Neuronal stem cell (in vitro differentiated cells): ENCODE data around the gene BCOR.

Source experiments
- DNase-seq: peaks from one replicate; pipeline ENCODE4 v3.0.0-alpha.2; 2013; ENCODE audit warnings: low spot score
- H2AFZ ChIP-seq: one replicate; pipeline ENCODE4 v1.6.1; 2013; ENCODE audit warnings: mild to moderate bottlenecking, low read length, inconsistent platforms
- H2AK5ac ChIP-seq: 2 replicates; pipeline ENCODE4 v1.6.1; 2013; ENCODE audit warnings: low read depth, mild to moderate bottlenecking, inconsistent platforms, low read length, moderate library complexity, mixed read lengths
- H2BK120ac ChIP-seq: 2 replicates; pipeline ENCODE4 v1.6.1; 2013; ENCODE audit warnings: low read depth, mild to moderate bottlenecking, inconsistent platforms, low read length, moderate library complexity, mixed read lengths
- H2BK12ac ChIP-seq: one replicate; pipeline ENCODE4 v1.6.1; 2013; ENCODE audit warnings: low read length, inconsistent platforms
- H2BK15ac ChIP-seq: 2 replicates; pipeline ENCODE4 v1.6.1; 2013; ENCODE audit warnings: mild to moderate bottlenecking, low read length, inconsistent platforms, mixed read lengths
- H2BK5ac ChIP-seq: one replicate; pipeline ENCODE4 v1.6.1; 2013; ENCODE audit warnings: inconsistent platforms, mild to moderate bottlenecking, low read length, moderate library complexity
- H3K14ac ChIP-seq: one replicate; pipeline ENCODE4 v1.6.1; 2013; ENCODE audit warnings: low read length, inconsistent platforms
- H3K18ac ChIP-seq: 2 replicates; pipeline ENCODE4 v1.6.1; 2013; ENCODE audit warnings: low read length, inconsistent platforms
- H3K23ac ChIP-seq: 2 replicates; pipeline ENCODE4 v1.6.1; 2013; ENCODE audit warnings: low read depth, mild to moderate bottlenecking, mixed read lengths, low read length, inconsistent platforms; ENCODE audit not compliant: poor library complexity
- H3K27ac ChIP-seq: replicated peaks from 3 replicates; pipeline ENCODE4 v1.5.1; 2013; ENCODE audit warnings: low read length, inconsistent platforms
- H3K27me3 ChIP-seq, 3 experiments: 2 replicates each; pipeline ENCODE4 v1.6.1; 2013; ENCODE audit warnings: low read length in 3 of 3, mild to moderate bottlenecking in 2 of 3, inconsistent platforms in 1 of 3, low read depth in 1 of 3, mixed read lengths in 1 of 3, moderate library complexity in 1 of 3; ENCODE audit not compliant: control insufficient read depth in 3 of 3, insufficient read depth in 3 of 3
- H3K36me3 ChIP-seq, 2 donors: replicated peaks in 1 of 2; 2 replicates each; pipeline ENCODE4 v1.6.1; 2013; ENCODE audit warnings: low read length in 2 of 2; ENCODE audit not compliant: control insufficient read depth in 2 of 2, insufficient read depth in 2 of 2
- H3K4ac ChIP-seq: 2 replicates; pipeline ENCODE4 v1.6.1; 2013; ENCODE audit warnings: inconsistent platforms, mild to moderate bottlenecking, low read length, moderate library complexity
- H3K4me1 ChIP-seq, 2 donors: 1 replicate in 1 of 2; 2 replicates in 1 of 2; pipeline ENCODE4 v1.6.1; 2013; ENCODE audit warnings: low read length in 2 of 2, low read depth in 1 of 2; ENCODE audit not compliant: control insufficient read depth in 2 of 2, insufficient read depth in 1 of 2
- H3K4me2 ChIP-seq: one replicate; pipeline ENCODE4 v1.6.1; 2013; ENCODE audit warnings: mild to moderate bottlenecking, low read length, inconsistent platforms; ENCODE audit not compliant: insufficient read depth, poor library complexity, severe bottlenecking
- H3K4me3 ChIP-seq, 2 donors: 2 replicates each; pipeline ENCODE4 v1.5.1; 2013; ENCODE audit warnings: low read length in 2 of 2, mild to moderate bottlenecking in 2 of 2, inconsistent platforms in 1 of 2, moderate library complexity in 1 of 2
- H3K79me1 ChIP-seq: one replicate; pipeline ENCODE4 v1.6.1; 2013; ENCODE audit warnings: low read depth, mild to moderate bottlenecking, inconsistent platforms, low read length, moderate library complexity
- H3K9ac ChIP-seq: one replicate; pipeline ENCODE4 v1.6.1; 2013; ENCODE audit warnings: mild to moderate bottlenecking, low read depth, low read length, inconsistent platforms; ENCODE audit not compliant: poor library complexity
- H3K9me3 ChIP-seq, 2 donors: replicated peaks in 1 of 2; 2 replicates each; pipeline versions ENCODE3 to v1.6.1; 2013; ENCODE audit warnings: low read length in 2 of 2, mild to moderate bottlenecking in 2 of 2, inconsistent platforms in 1 of 2, low read depth in 1 of 2, mixed read lengths in 1 of 2, moderate library complexity in 1 of 2; ENCODE audit not compliant: control insufficient read depth in 2 of 2, insufficient read depth in 1 of 2
- H4K8ac ChIP-seq: one replicate; pipeline ENCODE4 v1.6.1; 2013; ENCODE audit warnings: low read depth, mild to moderate bottlenecking, inconsistent platforms, low read length, moderate library complexity
- H4K91ac ChIP-seq: one replicate; pipeline ENCODE4 v1.6.1; 2013; ENCODE audit warnings: low read length, low read depth, mild to moderate bottlenecking, inconsistent platforms; ENCODE audit not compliant: poor library complexity
- WGBS, 2 donors: extraction: QIAGEN DNeasy Blood & Tissue Kit; methylation state at CpG; one replicate each; pipeline ENCODE4 v1.1.7; 2013; ENCODE audit warnings: missing lambda C conversion rate in 2 of 2, mixed read lengths in 1 of 2; ENCODE audit not compliant: insufficient read length in 2 of 2, insufficient replicate concordance in 1 of 2; ENCODE audit errors: extremely low coverage in 2 of 2; 5-methylcytosine and 5-hydroxymethylcytosine counted together

The BCOR gene

GRCh38 chrX:40077906-40078305 lies 19.9 kb downstream of the BCOR start:
- no peak overlapping the region for H3K4me3 ChIP-seq
- H3K36me3 ChIP-seq: peaks cover 11 to 61% of the 10 kb centered on the region in 2 donors
- no peak overlapping the region for H3K23ac ChIP-seq
- H2AK5ac ChIP-seq: no peak overlapping the region
- no peaks in the 10 kb centered on the region for H3K9me3 ChIP-seq
- no peak overlapping the region for H3K4me2 ChIP-seq
- no peak overlapping the region for H2BK15ac ChIP-seq
- H3K27ac ChIP-seq: no peak overlapping the region
- no peak overlapping the region for H2AFZ ChIP-seq
- no peak overlapping the region for H2BK12ac ChIP-seq
- H2BK120ac ChIP-seq: no peak overlapping the region
- no CpG with 5 or more reads among the region's 7 CpGs for WGBS, 2 donors
- no peak overlapping the region for H3K14ac ChIP-seq
- no peak for DNase-seq
- no peak overlapping the region for H4K91ac ChIP-seq
- H4K8ac ChIP-seq: no peak overlapping the region
- no peak overlapping the region for H3K18ac ChIP-seq
- no peak overlapping the region for H2BK5ac ChIP-seq
- no peak overlapping the region for H3K4ac ChIP-seq
- no peaks in the 10 kb centered on the region for H3K27me3 ChIP-seq
- peaks cover 14 to 23% of the 10 kb centered on the region in 2 donors for H3K4me1 ChIP-seq
- H3K9ac ChIP-seq: no peak overlapping the region
- H3K79me1 ChIP-seq: no peaks in the 10 kb centered on the region

- no peak overlapping the region for H2BK15ac ChIP-seq
- WGBS, 2 donors: no CpG with 5 or more reads among the region's 14 CpGs
- H3K36me3 ChIP-seq: peaks cover 11 to 66% of the 10 kb centered on the region in 2 donors
- DNase-seq: no peak
- no peaks in the 10 kb centered on the region for H3K9me3 ChIP-seq
- no peak overlapping the region for H2BK12ac ChIP-seq
- no peak overlapping the region for H2AK5ac ChIP-seq
- H4K8ac ChIP-seq: no peak overlapping the region
- no peak overlapping the region for H3K23ac ChIP-seq
- H3K18ac ChIP-seq: no peak overlapping the region
- no peak overlapping the region for H4K91ac ChIP-seq
- no peaks in the 10 kb centered on the region for H3K79me1 ChIP-seq
- peaks cover 14 to 23% of the 10 kb centered on the region in 2 donors for H3K4me1 ChIP-seq
- H3K4me2 ChIP-seq: no peak overlapping the region
- H3K14ac ChIP-seq: no peak overlapping the region
- H3K4ac ChIP-seq: no peak overlapping the region
- no peak overlapping the region for H3K9ac ChIP-seq
- no peak overlapping the region for H2BK120ac ChIP-seq
- H2AFZ ChIP-seq: no peak overlapping the region
- no peak overlapping the region for H2BK5ac ChIP-seq
- H3K27me3 ChIP-seq: no peaks in the 10 kb centered on the region
- H3K27ac ChIP-seq: no peak overlapping the region
- H3K4me3 ChIP-seq: no peak overlapping the region
Observed at GRCh38 chrX:40076750-40077575, 20.8 kb downstream of the BCOR start.

DNA sequence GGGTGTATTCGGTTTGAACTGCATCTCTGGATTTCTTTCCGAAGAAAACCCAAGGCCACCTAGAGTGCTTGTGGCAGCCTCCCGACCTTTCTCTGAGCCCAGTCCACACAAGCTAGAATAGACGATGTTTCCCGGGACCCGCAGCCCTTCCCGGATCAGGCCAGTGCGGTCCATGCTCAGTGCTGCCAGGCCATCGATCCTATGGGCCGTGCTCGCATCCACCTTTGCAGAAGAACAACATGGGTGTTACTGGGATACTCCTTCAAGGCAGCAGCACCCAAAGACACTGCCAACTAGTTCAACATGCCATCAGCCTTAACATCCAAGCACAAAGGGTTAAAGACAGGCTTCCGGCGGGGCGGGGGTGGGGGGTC lies 22.8 kb downstream of the BCOR start:
- H3K23ac ChIP-seq: no peak overlapping the region
- H2BK5ac ChIP-seq: no peak overlapping the region
- no CpG with 5 or more reads among the region's 14 CpGs for WGBS, 2 donors
- H3K27ac ChIP-seq: no peak overlapping the region
- no peak overlapping the region for H2BK15ac ChIP-seq
- H3K4ac ChIP-seq: no peak overlapping the region
- no peaks in the 10 kb centered on the region for H3K27me3 ChIP-seq
- H3K14ac ChIP-seq: no peak overlapping the region
- peaks cover 13 to 80% of the 10 kb centered on the region in 2 donors for H3K36me3 ChIP-seq
- H2BK12ac ChIP-seq: no peak overlapping the region
- no peak overlapping the region for H2AFZ ChIP-seq
- no peaks in the 10 kb centered on the region for H3K9me3 ChIP-seq
- H2AK5ac ChIP-seq: no peak overlapping the region
- no peak overlapping the region for H3K9ac ChIP-seq
- no peak overlapping the region for H4K91ac ChIP-seq
- peaks cover 12 to 13% of the 10 kb centered on the region in 2 donors for H3K4me1 ChIP-seq
- no peak overlapping the region for H3K18ac ChIP-seq
- no peaks in the 10 kb centered on the region for H3K79me1 ChIP-seq
- H3K4me3 ChIP-seq: no peak overlapping the region
- no peak for DNase-seq
- H4K8ac ChIP-seq: no peak overlapping the region
- no peak overlapping the region for H2BK120ac ChIP-seq
- no peak overlapping the region for H3K4me2 ChIP-seq

- Histone ChIP-seq H4K8ac (no peak overlapping the region), H3K9me3 (no peaks in the 10 kb centered on the region), H3K18ac (no peak overlapping the region), H3K36me3 (peaks cover 13 to 87% of the 10 kb centered on the region in 2 donors), H2AFZ (no peak overlapping the region), H4K91ac (no peak overlapping the region), H3K4me1 (peaks cover 8 to 10% of the 10 kb centered on the region in 2 donors), H3K79me1 (no peaks in the 10 kb centered on the region), H2BK12ac (no peak overlapping the region), H2BK120ac (no peak overlapping the region), H3K23ac (no peak overlapping the region), H3K4me3 (no peak overlapping the region), H2BK15ac (no peak overlapping the region), H3K27ac (no peak overlapping the region), H3K27me3 (no peaks in the 10 kb centered on the region), H3K9ac (no peak overlapping the region), H3K14ac (no peak overlapping the region), H2BK5ac (no peak overlapping the region), H3K4me2 (no peak overlapping the region), H2AK5ac (no peak overlapping the region), H3K4ac (no peak overlapping the region)
- no CpG with 5 or more reads among the region's 37 CpGs for WGBS, 2 donors
- DNase-seq: no peak
Observed at GRCh38 chrX:40074080-40074958, 23.4 kb downstream of the BCOR start.
